NCI-H1105 treated with DMSO at 0.1 percent for 48 hours (cell line): ENCODE results near the gene FAM236D.
"Not testable (repeated sequence)": the region's sequence is repeated elsewhere in the genome, so short reads cannot be mapped to it uniquely, and the experiment has no call there.

Source experiments
- DNase-seq: peaks from one replicate; lab custom pipeline; 2025; lab: John Stamatoyannopoulos, UW

Gene FAM236D

DNA sequence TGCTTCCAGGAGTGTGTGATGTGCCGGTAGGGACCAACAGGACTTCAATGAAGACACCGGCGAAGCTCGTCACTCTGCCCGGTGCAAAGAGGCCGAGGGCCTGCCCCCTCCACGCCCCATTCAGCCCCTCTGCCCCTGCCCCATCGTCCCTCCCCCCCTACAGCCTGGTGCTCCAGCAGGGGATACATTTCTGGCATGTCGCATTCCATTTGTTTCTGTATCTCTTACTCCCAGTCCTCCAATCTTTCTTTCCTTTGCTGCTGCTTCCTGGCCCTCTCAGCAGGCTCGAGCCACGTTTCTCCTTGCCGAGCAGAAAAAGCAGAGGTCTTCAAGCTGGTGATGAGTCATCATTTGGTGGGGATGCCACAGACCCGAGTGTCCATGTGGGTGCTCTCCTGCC, at the start of gene FAM236D:
Gene FAM236D (minus strand): TSS at position 101 of the 400 bp plus-strand sequence. CDS start 100 bp downstream, at position 1.
- not testable (repeated sequence) for DNase-seq

DNA sequence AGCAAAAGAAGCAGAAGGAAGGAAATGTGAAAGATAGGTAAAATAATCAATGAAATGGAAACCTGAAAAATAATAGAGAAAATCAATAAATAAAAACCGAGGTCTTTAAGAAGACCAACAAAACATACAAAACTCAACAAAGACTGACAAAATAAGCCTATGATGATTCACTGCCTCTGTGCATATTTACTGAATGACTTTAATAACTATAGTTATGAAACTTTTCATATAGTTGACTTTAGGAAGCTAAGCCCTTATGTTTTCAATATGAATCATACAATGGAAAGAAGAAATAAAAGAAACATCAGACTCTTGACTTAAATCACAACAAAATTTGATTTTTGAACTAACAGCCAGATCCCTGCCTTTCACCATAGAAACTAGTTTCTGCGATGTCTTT, 29.5 kb upstream of the FAM236D start:
- not testable (repeated sequence) for DNase-seq

DNA sequence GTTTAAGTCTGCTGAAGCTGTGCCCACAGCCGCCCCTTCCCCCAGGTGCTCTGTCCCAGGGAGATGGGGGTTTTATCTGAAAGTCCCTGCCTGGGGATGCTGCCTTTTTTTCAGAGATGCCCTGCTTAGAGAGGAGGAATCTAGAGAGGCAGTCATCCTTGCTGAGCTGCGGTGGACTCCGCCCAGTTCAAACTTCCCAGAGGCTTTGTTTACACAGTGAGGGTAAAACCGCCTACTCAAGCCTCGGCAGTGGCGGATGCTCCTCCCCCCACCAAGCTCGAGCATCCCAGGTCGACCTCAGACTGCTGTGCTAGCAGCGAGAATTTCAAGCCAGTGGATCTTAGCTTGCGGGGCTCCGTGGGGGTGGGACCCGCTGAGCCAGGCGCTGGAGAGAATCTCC, 22.7 kb upstream of the FAM236D start:
- DNase-seq: not testable (repeated sequence)

DNA sequence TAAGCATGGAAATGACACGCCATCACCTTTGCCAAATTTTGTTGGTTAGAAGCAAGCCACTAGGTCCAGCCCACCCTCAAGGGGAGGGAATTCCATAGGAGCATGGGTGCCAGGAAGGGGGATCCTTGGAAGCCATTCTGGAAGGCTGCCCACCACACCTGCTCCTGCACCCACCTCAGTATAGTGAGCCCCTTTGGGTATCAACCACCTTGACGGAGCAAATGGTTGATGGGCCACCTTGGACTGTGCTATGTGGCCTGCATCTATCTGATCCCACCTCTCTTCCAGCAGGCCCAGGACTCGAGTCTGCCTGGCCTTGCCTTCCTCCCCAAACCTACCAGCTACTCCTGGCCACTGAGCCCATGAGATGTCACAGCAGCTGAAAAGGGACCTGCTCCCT, 17.6 kb downstream of the FAM236D start:
- not testable (repeated sequence) for DNase-seq

DNA sequence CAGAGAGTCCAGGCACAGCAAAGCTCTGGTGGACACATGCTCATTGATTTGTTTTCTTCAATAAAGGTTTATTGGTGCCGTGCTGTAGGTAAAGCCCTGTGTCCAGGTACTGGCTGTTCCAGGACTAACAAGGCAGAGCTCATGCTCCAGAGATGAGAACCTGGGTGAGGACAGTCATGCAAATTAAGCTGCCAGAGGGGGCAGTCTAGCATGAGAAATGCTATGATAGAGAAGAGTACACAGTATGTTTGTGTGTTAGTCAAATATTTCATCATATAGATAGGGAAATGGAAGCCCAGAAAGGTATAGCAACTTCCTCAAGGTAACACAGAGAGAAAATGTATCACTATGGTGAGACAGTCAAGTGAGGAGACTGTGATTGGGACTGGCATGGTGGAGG, 19.9 kb downstream of the FAM236D start:
- not testable (repeated sequence) for DNase-seq

DNA sequence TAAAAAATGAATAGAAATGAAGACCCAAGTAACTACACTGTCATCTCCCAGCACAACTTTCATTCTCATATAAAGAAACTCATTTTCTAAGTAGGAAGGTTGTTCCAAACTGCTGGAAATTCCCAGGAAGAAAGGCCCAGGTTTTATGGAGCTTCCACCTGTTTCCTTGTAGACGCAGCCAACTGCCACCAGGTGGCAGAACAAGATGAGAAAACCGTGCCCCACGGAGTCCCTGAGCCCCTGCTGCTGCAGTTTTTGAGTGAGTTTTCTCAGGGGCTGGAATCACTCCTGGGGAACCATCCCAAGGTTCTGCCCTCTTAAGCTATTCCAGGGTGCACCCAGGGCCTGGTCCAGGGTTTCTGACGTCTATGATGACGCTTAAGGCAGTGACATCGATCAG, 24.0 kb downstream of the FAM236D start:
- not testable (repeated sequence) for DNase-seq

DNA sequence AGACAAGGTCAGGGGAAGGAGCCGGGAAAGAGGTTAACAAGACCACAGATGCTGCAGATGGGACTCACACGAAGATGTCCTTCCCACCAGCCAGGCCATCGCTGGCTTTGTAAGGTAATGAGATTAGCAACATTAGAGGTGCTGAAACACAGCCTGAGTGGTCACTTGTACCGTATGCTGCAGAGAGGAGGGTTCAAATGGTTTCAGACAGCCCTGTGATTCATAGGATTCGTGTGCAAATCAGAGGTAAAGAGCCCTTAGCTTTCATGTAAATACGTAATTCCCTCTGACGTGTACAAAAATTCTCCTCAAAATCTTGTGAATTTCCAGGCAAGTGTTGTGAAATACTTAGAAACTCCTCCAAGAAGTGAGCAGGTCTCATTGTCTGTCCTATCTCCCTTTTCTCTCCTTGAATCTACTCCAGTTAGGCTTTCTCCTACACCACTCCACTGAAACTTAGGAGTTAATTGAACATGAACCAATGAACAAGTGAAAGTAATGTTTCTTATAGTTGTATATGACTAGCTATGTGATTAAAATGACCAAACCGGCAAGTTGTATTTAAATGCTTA, 24.6 kb downstream of the FAM236D start:
- DNase-seq: not testable (repeated sequence)

GRCh38 chrX:72782560-72782959, 25.4 kb downstream of the FAM236D start, which contains the start of gene FAM236B:
Gene FAM236B (minus strand): TSS chrX:72782660. CDS start chrX:72782560, 100 bp downstream.
- not testable (repeated sequence) for DNase-seq

DNA sequence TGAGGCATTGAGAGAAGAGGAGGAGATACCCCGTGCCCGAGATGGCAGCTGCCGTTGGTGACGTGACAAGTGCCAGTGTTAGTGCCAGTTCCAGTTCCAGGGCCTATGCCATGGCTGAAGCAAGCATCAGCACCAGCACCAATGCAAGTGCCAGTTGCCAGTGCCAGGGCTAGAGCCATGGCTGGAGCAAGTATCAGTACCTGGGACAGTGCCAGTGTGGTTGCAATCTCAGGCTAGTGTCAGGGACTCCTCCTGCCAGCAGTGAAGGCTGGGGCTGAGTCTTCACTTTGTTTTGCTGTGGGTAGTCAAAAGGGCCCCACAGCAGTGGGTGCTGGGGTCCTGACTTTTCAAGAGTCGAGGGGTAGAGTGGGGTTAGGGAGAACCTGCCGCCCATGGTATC, 29.9 kb downstream of the FAM236D start:
- DNase-seq: not testable (repeated sequence)

DNA sequence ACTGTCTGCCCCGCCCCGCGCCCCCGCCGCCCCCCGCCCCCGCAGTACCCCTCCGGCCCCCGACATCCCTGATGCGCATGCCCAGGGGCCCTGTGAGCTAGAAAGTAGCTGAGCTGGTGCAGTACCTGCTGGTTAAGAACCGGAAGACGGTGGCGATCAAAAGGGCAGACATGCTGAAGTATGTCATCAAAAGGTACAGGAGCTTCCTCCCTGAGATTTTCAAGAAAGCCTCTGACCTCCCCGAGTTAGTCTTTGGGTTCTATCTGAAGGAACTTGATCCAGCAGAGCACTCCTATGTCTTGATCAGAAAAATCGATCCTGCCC, 30.6 kb downstream of the FAM236D start:
- not testable (repeated sequence) for DNase-seq

- DNase-seq: not testable (repeated sequence)
Observed at GRCh38 chrX:72776653-72777466, 31.1 kb downstream of the FAM236D start, which contains the start of gene DMRTC1B. Gene DMRTC1B (plus strand): TSS chrX:72776890. CDS start chrX:72845136, 68,246 bp downstream.

DNA sequence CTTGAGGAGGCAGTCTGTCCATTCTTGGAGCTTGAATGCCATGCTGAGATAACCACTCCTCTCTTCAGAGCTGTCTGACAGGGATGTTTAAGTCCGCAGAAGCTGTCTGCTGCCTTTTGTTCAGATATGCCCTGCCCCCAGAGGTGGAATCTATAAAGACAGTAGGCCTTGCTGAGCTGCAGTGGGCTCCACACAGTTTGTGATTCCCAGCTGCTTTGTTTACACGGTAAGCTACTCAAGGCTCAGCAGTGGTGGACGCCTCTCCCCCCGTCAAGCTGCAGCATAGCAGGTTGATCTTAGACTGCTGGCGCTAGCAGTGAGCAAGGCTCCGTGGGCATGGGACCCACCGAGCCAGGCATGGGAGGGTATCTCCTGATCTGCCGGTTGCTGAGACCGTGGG, 47.6 kb downstream of the FAM236D start:
- DNase-seq: not testable (repeated sequence)
